Epidermal melanocyte (primary cell): Measurements from ENCODE around the gene DHRS7.

Experiments used
- DNase-seq: peaks from one replicate; pipeline ENCODE4 v3.0.0; 2011; ENCODE audit warnings: low spot score; ENCODE audit not compliant: insufficient read length

DHRS7 gene

DNA sequence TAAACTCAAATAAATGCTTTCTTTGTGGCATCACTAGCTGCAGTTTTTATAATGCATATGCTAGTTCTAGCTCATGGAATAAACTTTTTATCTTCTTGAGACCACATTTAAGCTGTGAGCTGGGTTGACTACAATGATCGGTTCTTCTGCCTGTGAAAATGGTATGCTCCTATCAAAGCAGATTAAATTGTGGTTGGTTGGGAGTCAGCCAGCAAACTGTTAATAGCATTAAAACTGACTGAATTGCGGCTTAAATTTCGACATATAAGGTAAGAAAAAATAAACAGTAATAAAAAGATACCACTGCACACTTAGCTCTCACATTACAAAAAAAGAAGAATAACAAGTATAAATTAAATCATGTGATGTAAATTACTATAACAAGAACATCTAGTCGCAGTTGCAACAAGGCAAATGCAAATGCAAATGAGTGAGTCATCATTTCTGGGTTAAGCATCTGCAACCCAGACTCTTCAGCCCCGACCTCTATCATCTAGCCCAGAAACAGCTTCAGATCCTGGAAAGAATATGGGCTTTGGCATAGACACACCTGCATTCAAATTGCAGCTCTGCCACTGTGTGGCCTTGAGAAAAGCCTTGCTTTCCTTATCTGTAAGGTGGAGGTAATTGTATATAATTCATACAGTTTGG is 19.8 kb upstream of the DHRS7 start:
- DNase-seq: no peak

DNA sequence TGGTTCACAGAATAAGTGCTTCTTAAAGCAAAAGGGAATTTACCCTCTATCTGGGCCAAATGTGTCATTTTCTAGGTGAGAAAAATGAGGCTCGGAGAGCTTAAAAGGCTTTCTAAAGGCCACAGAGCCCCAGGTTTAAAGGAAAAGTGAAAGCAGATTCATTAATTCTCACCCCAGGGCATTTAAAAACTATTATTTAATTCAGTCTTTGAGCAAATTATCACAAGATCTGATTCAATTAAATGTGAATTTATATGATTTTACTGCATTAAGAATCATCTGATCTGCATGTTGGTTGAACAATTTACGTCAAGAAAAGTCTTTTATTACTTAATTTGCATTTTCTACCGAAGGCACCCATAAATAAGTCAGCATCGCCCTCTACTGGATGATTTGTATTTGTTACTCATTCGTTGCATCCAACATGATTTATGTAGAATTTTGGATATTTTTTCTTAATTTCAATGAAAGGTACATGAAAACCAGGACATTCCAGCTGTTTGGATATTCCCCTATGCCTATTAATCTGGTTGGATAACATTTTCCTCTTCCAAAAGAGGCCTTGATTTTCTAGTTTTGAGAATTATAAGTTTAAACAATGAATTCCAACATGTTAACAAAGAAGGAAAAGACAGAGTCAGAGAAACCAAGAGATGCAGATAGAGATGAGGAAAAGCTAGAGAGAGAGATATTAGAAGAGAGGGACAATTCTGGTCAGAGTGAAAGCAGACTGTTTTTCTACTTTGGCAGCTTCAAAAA is 19.1 kb upstream of the DHRS7 start:
- DNase-seq: no peak

DNA sequence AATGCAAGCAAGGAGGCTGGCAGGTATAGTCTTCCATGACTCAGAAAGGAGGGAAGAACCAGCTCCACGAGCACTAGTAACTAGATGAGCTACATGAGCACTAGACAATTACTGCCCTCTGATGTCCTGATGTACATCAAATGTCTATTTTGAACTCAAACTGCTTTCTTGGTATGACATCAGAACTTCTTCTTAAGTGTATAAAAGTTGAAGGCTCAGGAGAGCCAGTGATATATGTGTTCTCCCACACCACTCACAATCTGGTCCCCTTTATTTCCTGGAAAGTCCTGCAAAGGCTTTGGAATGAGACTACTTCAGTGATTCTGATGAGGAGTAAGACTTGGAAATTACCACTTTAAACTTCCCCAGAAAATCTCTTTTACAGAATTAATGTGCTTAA is 18.5 kb upstream of the DHRS7 start:
- no peak for DNase-seq

DNA sequence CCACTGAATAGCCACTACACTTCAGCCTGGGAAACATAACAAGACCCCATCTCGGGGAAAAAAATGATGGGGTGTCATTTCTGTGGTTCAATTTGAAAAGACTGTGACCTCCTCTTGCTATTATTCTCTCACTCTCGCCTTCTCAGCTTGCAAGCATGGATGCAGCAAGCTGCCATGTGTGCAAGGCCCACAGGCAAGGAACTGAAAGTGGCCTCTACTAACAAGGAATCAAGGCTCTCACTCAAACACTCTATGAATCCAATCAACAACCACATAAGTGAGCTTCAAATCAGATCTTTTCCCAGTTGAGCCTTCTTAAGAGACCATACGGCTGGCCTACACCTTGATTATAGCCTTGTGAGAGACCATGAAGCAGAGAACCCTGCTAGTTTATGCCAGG is 17.9 kb upstream of the DHRS7 start:
- no peak for DNase-seq

DNA sequence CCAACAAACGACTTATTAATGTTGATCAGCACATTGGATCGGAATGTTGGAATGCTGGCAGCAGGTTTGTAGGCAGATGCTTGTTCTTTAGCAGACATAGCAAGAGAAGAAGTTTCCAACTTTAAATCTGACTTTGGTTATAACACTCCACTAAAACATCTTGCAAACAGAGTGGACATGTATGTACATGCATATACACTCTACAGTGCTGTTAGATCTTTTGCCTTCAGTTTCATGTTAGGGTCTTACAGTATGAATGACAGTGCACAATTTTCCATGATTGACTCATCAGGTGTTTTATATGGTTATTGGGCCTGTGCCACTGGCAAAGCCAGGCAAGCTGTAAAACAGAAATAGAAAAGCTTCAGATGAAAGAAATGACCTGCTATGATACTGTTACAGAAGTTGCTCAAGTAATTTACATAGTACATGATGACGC is 14.3 kb upstream of the DHRS7 start:
- DNase-seq: no peak

DNA sequence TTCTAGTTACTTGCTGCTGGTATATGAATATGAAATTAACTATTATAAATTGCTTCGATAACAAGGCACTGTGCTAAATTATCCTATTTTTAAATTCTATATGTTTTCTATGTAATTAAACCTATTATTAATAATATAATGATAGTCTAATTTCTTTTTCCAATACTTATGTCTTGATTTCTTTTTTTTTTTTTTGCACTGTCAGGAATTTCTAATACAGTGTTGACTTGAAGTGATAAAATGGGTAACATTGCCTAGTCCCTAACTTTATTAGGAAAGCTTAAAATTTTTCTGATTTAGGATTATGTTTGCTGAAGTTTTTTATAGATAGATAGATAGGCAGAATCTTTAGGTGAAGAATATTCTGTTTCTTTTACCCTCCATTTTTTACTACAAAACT is 13.6 kb upstream of the DHRS7 start:
- no peak for DNase-seq

DNA sequence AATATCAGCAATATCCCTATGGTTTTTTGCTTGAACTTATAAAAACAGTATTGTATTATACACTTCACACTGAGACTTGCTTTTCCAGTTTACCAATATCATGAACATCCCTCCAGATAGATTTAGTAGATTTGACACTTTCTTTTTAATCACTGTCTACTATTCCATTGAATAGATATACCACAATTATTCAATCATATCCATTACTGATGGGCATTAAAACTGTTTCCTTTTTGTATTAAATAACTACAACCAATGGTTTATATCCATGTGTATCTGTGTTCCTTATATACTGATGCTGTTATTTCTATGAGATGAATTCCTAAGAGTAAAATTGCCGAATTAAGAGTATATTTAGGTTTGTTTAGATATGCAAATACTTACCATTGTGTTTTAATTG is 13.0 kb upstream of the DHRS7 start:
- no peak for DNase-seq

DNA sequence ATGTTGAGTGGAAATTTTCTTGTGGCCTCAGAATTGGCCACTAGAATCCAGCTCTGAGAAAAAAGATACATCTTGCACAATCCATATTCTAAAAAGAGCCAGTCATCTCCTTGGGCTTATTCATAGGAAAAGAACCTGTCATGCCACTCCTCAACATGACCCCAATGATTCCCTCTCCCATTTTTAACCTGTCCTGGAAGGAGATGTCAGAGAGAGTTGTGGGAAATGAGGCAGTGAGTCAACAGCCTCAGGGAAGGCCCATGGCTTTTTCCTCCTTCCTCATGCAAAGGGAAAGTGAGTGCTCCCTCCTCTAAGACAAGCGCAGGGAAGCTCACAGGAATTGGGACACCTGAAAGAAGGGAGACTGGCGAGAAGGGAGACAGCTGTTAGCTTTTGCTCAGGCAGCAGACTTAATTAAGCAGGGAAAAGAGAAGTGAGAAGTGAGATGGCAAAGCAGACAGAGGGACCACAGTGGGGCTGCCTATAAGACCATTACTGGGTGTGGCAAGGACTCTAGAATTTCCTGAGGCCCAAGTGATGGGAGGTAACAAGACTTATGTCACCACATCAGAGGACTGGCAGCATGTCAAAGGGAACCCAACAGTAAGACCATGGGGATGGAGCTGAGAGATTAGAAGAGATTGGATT is 10.2 kb upstream of the DHRS7 start:
- no peak for DNase-seq

DNA sequence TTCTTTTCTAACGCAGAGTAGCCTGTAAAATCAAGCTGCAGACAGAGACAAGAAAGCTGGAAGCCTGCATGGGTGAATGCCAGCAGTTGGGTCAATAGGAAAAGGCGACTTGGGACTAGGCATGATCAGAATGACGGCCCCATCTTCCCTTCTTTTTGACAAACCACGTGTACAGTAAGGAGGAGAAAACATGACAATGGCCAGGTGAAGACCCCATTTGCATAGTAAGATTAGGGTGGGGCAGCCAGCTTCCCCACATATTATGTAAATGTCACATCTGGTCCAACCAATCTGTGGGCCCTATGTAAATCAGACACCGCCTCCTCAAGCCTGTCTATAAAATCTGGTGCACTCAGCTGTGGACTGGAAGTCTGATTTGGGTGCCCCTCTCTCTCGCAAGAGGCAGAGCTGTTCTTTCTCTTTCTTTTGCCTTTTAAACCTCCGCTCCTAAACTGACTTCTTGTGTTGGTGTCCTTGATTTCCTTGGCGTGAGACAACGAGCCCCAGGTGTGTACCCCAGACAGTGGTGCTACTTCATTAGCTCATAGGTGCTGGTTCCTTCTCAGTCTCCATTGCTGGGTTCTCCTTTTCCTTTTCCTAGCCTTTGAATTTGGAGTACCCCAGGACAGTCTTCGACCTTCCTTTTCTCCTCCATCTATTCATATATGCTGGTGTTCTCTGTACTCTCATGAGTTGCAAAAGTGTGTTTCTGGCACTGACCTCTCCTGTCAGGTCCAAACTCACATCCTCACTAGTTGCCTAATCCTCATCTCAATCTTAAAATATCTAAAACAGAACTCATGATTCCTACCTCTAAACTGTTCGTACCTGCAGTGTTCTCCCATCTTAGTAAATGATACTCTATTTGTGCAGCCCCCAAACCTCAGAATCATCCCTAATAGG is 9.4 kb upstream of the DHRS7 start:
- DNase-seq: no peak

DNA sequence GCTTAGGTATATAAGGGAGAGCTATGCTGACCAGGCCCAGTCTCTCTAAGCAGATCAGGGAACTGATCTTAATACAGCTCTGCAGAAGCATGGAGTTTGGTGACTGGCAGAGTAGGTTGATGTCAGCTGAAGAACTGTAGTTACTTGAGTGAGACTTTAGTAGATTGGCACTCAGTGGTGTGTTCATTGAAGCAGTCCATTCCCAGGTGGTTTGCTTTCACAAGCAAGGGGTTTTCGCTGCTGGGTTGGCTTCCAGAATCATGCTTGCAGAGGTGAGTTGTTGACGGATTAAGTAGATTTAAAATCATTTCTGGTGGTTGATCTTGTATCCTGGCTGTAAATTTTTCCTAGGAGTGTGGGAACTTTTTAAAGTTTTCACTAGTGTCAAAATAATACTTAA is 6.5 kb upstream of the DHRS7 start:
- DNase-seq: no peak

DNA sequence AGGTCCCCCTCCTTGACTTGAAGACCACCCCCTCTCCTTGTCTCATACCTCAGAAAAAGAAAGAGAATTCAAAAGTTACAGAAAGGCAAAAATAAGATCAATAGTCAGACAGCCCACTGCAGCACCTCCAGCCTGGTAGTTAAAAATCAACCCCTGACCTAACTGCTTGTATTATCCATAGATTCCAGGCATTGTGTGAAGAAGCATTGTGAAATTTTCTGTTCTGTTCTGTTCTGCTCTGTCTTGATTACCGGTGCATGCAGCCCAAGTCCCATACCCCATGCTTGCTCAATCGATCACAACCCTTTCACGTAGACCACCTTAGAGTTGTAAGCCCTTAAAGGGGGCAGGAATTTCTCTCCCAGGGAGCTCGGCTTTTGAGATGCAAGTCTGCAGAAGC is 5.8 kb upstream of the DHRS7 start:
- no peak for DNase-seq

DNA sequence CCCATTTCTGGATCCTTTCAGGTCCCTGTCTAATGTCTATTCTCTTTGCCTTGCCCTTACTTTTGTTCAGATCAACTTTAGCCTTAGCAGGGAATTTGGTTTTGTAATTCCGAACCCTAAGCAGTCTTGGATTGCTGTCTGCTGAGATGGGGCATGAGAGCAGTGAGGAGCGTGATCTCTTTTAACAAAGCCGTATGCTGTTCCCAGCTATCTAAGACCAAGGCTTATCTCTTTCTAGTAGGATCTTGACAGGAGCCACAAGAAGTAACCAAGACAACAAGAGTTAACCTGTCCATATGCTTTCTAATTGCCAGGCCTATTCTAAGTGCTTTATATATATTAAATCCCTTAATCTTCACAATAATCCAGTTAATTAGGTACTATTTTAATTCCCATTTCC is 4.5 kb upstream of the DHRS7 start:
- DNase-seq: no peak

DNA sequence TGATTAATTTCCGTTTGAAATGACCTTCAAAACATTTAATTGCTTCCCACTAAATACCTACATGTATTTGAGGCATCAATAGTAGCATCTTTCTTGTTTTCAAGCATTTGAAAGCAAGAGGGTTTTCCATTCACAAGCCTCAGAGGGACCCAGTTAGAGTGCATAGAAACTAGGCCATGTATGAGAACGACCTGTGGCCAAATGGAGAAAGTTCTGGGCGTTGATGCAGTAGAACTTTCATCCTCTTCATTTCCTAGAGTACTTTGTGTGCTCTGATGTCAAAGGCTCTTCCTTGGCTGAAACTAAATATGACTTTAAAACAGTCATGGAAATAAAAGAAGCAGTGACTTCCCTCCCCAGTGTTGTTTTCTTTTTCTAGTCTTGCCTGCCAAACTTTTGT is 944 bp upstream of the DHRS7 start:
- DNase-seq: no peak

DNA sequence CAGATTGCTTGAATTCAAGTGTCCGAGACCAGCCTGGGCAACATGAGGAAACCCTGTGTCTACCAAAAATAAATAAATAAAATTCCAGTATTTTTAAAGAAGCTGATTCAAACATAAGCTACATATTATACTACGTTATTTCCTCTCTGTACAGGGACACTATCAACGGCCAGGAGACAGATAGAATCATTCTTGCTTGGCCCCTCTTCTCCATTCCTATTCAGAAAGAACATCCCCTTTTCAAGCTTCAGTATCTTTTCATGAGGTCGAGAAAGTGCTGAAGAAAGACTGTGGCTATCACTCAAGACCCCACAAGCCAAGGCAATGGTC is 314 bp upstream of the DHRS7 start:
- no peak for DNase-seq

DNA sequence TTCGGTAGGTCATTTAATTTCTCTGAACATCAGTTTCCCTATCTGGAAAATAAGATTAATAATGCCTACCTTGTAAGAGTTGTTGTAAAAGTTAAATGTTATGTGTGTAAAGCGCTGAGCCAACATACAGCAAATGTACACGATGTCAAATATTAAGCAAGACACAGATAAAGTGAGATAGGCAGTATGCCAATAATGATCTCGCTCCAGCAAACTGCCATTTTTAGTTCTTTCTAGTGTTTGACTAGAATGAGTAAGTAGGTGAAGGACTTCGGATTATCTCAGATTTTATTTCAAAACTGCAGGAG is 840 bp downstream of the DHRS7 start:
- no peak for DNase-seq

DNA sequence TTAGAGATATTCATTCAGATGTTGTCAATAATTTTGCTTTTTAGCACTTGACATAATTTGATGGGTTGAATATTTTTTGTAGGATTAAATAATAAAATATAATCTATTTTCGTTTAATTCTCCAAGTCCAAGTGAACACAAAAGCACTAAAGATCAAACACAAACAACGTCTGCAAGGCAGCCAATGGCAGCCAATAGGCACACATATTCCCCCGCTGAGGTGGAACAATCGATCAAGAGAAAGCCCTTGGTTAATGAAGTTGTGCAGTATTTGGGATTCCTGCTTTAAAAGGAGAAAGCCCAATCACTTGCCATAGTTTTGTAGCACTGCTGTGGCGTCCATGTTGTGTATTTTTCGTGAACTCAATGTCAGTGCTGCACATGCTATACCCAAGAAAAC is 1.5 kb downstream of the DHRS7 start:
- no peak for DNase-seq

DNA sequence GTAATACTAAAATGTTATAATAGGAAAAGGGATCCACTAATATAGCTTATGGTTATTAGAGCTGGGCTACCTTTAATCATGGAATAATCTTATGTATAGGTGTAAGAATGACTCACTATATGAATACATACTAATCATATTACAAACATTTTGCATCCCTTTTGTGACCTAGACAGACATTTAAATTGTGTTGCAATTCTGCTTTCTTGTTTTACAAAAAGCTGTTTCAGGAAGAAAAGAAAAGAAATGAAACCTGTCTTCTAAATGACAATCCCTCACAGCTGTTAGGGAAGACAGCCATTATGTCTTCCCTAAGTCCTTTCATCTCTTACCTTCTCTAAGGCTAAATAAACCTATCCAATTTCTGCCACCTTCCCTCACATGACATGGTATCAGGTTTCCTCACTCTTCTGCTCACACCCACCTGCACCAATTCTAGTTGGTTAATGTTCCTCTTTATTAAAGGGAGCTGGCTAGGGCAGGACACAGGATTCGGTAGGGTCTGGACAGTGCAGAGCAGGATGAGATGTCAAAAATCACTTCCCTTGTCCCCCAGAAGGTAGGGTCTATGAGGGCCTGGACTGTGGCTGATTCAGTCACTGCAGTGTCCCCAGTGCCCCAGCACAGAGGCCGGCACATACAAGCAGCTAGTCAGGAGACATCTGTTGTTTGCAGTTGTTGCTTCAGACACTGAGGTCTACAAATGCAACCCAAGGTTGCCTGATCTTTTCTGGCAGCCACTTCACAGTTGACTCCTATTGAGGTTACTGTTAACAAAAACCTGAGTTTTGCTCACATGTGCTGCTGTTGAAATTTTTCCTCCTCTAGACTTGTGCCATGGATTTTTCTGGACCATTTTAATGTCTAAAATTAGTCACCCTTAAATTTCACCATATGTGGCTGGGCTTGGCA is 3.7 kb downstream of the DHRS7 start:
- DNase-seq: no peak

DNA sequence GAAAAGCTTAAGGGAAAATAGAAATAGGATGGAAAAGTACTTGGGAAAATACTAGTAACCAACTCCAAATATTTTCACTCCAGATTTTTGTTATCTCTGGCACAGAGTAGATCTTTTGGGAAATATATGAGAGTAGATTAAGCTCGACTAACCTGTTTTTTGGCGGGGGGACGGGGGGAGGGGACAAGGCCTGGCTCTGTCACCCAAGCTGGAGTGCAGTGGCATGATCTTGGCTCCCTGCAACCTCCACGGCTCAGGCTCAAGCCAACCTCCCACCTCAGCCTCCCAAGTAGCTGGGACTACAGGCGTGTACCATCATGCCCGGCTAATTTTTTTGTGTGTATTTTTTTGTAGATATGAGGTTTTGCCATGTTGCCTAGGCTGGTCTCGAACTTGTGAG is 4.8 kb downstream of the DHRS7 start:
- no peak for DNase-seq

DNA sequence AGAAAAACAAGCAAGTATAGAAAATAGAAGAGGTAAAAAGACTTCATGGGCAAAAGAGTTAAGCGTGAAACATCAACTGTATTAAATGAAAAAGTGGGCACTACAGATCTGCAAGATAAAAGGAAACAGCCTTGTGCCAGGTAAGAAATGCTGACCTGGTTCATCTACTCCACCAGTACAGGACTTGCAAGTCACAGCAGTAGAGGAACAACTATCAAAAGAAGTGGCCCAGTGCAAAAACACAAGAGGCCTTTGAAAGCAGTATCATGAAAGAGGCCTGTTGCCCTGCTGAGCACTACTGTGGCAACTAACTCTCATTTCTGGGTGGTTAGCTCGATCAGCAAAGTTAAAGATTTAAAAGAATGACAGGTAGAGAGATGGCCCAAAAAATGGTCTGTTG is 10.5 kb downstream of the DHRS7 start:
- DNase-seq: no peak

DNA sequence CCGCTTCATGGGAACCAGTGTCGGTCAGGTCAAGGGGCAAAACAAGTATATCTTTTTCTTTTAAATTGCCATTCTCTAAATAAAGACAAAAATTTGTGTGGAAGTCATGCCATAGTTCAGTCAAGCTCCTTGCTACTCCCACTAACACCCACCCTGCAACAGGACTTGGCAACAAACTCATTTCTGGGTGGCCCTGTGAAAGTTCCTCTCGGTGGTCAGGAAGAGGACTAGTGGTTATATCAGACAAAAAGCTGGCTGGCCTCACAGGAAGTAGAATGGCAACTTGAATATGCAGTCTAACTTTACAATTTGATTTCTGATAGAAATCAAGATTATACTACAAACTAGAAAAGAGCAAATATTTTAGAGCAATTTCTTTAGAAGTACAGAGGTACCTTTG is 11.2 kb downstream of the DHRS7 start:
- DNase-seq: no peak

DNA sequence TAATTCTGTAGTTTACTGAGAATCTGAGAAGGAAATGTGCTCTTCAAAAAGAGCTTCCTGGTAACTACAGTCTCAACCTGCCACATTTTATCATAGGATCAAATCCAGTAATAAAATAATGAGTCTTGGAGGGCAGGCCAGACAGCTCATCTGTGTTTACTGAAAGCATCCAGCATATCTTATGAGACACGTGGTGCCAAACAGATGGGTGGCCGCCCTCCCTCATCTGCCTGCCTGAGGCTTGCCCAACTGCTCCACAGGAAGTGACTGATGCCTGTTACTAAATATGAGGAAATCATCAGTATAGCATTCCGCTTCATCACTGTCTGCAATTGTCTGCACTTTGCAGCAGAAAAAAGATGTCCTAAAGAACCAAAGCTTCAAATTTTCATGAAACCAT is 13.5 kb downstream of the DHRS7 start:
- DNase-seq: peak; percentile 75
